GM23338 (cell line): Measurements from ENCODE around the gene GPATCH8. TPM values are rescaled to one million over a fixed set of nuclear protein-coding genes. Genes with fewer than 3 reads are reported as not detected.

Experiments
- ATAC-seq: fragments of 200-7000 bp; cut with Tn5 transposase; 3 replicates; pipeline ENCODE4 v1.9.1; 2020
- DNase-seq: peaks from one replicate; pipeline ENCODE4 v3.0.0-alpha.2; 2015; ENCODE audit warnings: low spot score
- H2AFZ ChIP-seq: fragments of 200-600 bp; sonication (generic); 2 replicates; pipeline ENCODE4 v1.8.0; 2016; ENCODE audit warnings: antibody characterized with exemption, mild to moderate bottlenecking, moderate library complexity
- H3F3A ChIP-seq: fragments of 200-600 bp; sonication (generic); replicated peaks from 2 replicates; pipeline ENCODE4 v1.8.0; 2017; ENCODE audit warnings: antibody characterized with exemption, mixed run types, low read depth
- H3K27ac ChIP-seq: fragments of 200-600 bp; sonication (generic); 2 replicates; pipeline ENCODE4 v1.6.1; 2016; ENCODE audit warnings: low read depth
- H3K27me3 ChIP-seq: fragments of 200-600 bp; sonication (generic); 2 replicates; pipeline ENCODE4 v1.8.0; 2016; ENCODE audit warnings: mild to moderate bottlenecking, mixed run types, moderate library complexity; ENCODE audit not compliant: insufficient read depth
- H3K36me3 ChIP-seq: fragments of 200-600 bp; sonication (generic); 2 replicates; pipeline ENCODE4 v1.8.0; 2016; ENCODE audit warnings: mild to moderate bottlenecking; ENCODE audit not compliant: insufficient read depth
- H3K4me1 ChIP-seq: fragments of 200-600 bp; sonication (generic); 2 replicates; pipeline ENCODE4 v1.8.0; 2016; ENCODE audit warnings: mild to moderate bottlenecking, moderate library complexity; ENCODE audit not compliant: insufficient read depth
- H3K4me2 ChIP-seq: fragments of 200-600 bp; sonication (generic); 2 replicates; pipeline ENCODE4 v1.7.1; 2017; ENCODE audit warnings: mixed run types
- H3K4me3 ChIP-seq: fragments of 200-600 bp; sonication (generic); 2 replicates; pipeline ENCODE4 v1.6.1; 2016; ENCODE audit warnings: mixed run types
- H3K79me2 ChIP-seq: fragments of 200-600 bp; sonication (generic); replicated peaks from 2 replicates; pipeline ENCODE4 v1.8.0; 2017; ENCODE audit warnings: mild to moderate bottlenecking; ENCODE audit not compliant: insufficient read depth
- H3K9me2 ChIP-seq: fragments of 200-600 bp; sonication (generic); 2 replicates; pipeline ENCODE4 v1.8.0; 2017; ENCODE audit not compliant: insufficient read depth
- H4K20me1 ChIP-seq: fragments of 200-600 bp; sonication (generic); replicated peaks from 2 replicates; pipeline ENCODE4 v1.8.0; 2017; ENCODE audit warnings: mild to moderate bottlenecking; ENCODE audit not compliant: insufficient read depth
- H3K27ac Mint-ChIP-seq: 2 replicates; pipeline ENCODE4 v1.8.0; 2020; ENCODE audit warnings: inconsistent platforms, mild to moderate bottlenecking, moderate library complexity, mixed read lengths
- H3K27me3 Mint-ChIP-seq: 3 replicates; pipeline ENCODE4 v1.8.0; 2022; ENCODE audit warnings: low read depth, mild to moderate bottlenecking, moderate library complexity, mixed read lengths, inconsistent platforms; ENCODE audit not compliant: insufficient read depth, poor library complexity
- H3K36me3 Mint-ChIP-seq: 3 replicates; pipeline ENCODE4 v1.8.0; 2021; ENCODE audit warnings: low read depth, mild to moderate bottlenecking, inconsistent platforms, moderate library complexity, mixed read lengths
- H3K4me1 Mint-ChIP-seq: 3 replicates; pipeline ENCODE4 v1.8.0; 2020; ENCODE audit warnings: mild to moderate bottlenecking, inconsistent platforms, mixed read lengths
- H3K4me3 Mint-ChIP-seq: 3 replicates; pipeline ENCODE4 v1.8.0; 2021; ENCODE audit warnings: moderate library complexity, mild to moderate bottlenecking, inconsistent platforms, mixed read lengths
- H3K9me3 Mint-ChIP-seq: 3 replicates; pipeline ENCODE4 v1.8.0; 2020; ENCODE audit warnings: moderate library complexity, mild to moderate bottlenecking, inconsistent platforms, mixed read lengths
- ZNF462 ChIP-seq: fragments of 250-450 bp; sonication (Bioruptor Pico); IDR thresholded peaks from 2 replicates; pipeline ENCODE4 v1.5.0; 2020; ENCODE audit warnings: mild to moderate bottlenecking, moderate library complexity
- polyA plus RNA-seq: library from polyadenylated mRNA; unstranded; fragments of >200 nt; fragmentation: Nextera tagmentation; extraction: Ambion mirVana; gene quantifications from 2 replicates; pipeline ENCODE4 v1.2.1, GENCODE V29; 2016
- total RNA-seq: library from RNA; depleted of rRNA; stranded (reverse); fragments of >200 nt; shearing (Covaris generic); gene quantifications from 2 replicates; pipeline ENCODE4 v1.2.3, GENCODE V29; 2014
- TF ChIP-seq, protein P1 (sequence below), 2 experiments: fragments of 200-600 bp in 1 of 2; sonication (generic) in 1 of 2; conservative IDR thresholded peaks; 2 replicates each; pipeline versions ENCODE4 v1.5.1 to v1.6.1; 2016 to 2017; ENCODE audit warnings: antibody characterized with exemption in 2 of 2, low read depth in 2 of 2, mild to moderate bottlenecking in 2 of 2, moderate library complexity in 1 of 2

GPATCH8 gene
- total and polyA plus RNA-seq, 2 experiments from 2014 or later = 44.4 to 76.5 TPM

GRCh38 chr17:44400226-44400847 lies 102.9 kb downstream of the GPATCH8 start:
- no peaks in the 10 kb centered on the region; the same call in 2 of the 3 replicates for H3K4me1 Mint-ChIP-seq
- Histone ChIP-seq H3K4me3 (no peak overlapping the region), H3K27ac (no peak overlapping the region), H2AFZ (no peak overlapping the region), H3K4me2 (no peak overlapping the region), H3K4me1 (no peaks in the 10 kb centered on the region), H3K36me3 (peaks cover 20% of the 10 kb centered on the region), H3K79me2 (no peaks in the 10 kb centered on the region), H3K9me2 (no peaks in the 10 kb centered on the region), H3F3A (no peaks in the 10 kb centered on the region), H3K27me3 (no peaks in the 10 kb centered on the region), H4K20me1 (peaks cover 11% of the 10 kb centered on the region; the same call in 1 of the 2 replicates)
- peaks cover 50% of the 10 kb centered on the region for H3K36me3 Mint-ChIP-seq
- ATAC-seq (peak; percentile 78), DNase-seq (peak; percentile 59)
- no peak for TF ChIP-seq ZNF462
- TF ChIP-seq, protein P1, sequence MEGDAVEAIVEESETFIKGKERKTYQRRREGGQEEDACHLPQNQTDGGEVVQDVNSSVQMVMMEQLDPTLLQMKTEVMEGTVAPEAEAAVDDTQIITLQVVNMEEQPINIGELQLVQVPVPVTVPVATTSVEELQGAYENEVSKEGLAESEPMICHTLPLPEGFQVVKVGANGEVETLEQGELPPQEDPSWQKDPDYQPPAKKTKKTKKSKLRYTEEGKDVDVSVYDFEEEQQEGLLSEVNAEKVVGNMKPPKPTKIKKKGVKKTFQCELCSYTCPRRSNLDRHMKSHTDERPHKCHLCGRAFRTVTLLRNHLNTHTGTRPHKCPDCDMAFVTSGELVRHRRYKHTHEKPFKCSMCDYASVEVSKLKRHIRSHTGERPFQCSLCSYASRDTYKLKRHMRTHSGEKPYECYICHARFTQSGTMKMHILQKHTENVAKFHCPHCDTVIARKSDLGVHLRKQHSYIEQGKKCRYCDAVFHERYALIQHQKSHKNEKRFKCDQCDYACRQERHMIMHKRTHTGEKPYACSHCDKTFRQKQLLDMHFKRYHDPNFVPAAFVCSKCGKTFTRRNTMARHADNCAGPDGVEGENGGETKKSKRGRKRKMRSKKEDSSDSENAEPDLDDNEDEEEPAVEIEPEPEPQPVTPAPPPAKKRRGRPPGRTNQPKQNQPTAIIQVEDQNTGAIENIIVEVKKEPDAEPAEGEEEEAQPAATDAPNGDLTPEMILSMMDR (conservative IDR thresholded peaks at IDR 0.05; ENCODE audit: low read depth in 2 of 2) = peak; percentile 67 to 70
- no peaks in the 10 kb centered on the region for H3K9me3 Mint-ChIP-seq
- H3K4me3 Mint-ChIP-seq = no peak overlapping the region
- H3K27me3 Mint-ChIP-seq = peaks cover 7% of the 10 kb centered on the region
- no peak overlapping the region for H3K27ac Mint-ChIP-seq
